ENCODE measurements around the gene QRICH1. TPM values are rescaled to one million over a fixed set of nuclear protein-coding genes. Genes with fewer than 3 reads are reported as not detected.
A peak's percentile ranks its signal among the peaks of the same experiment; 100 is the strongest.

The QRICH1 gene
- total and polyA plus RNA-seq, 10 of the 15 experiments (the other 5 are each of a cell fraction or from before 2014, with no cell fraction given): 22.2 to 116 (median 81.4) TPM

GRCh38 chr3:49104427-49105291, 10.8 kb upstream of the QRICH1 start, which contains the start of gene QARS1 (continued):
- TF ChIP-seq POLR2AphosphoS5 (IDR thresholded peaks at IDR 0.05; ENCODE audit: low read length) (peak; percentile 96), STAT3 (IDR thresholded peaks at IDR 0.05; ENCODE audit: low read depth, low read length) (no peak), FOXM1 (IDR thresholded peaks at IDR 0.05; ENCODE audit: low read depth, low read length) (no peak), SMAD1 (IDR thresholded peaks at IDR 0.05; ENCODE audit: low read depth, partially characterized antibody) (no peak), ATF2 (IDR thresholded peaks at IDR 0.05; ENCODE audit: low read length) (no peak), MTA3 (IDR thresholded peaks at IDR 0.05; ENCODE audit: borderline replicate concordance, low read length) (no peak; the same call in 1 of the 2 replicates), IKZF1 (conservative IDR thresholded peaks at IDR 0.05) (no peak; the same call in 1 of the 2 replicates), SMARCA5 (IDR thresholded peaks at IDR 0.05) (no peak), POLR2A (IDR thresholded peaks at IDR 0.05; ENCODE audit: low read depth, low read length) (peak; percentile 91), NFXL1 (IDR thresholded peaks at IDR 0.05; ENCODE audit: borderline replicate concordance) (no peak), NFYB (IDR thresholded peaks at IDR 0.05; ENCODE audit: insufficient read depth, low read depth, low read length) (peak; percentile 83), E2F8 (IDR thresholded peaks at IDR 0.05; ENCODE audit: low read depth, partially characterized antibody) (no peak), MYC (IDR thresholded peaks at IDR 0.05; ENCODE audit: insufficient read depth, insufficient read length, insufficient replicate concordance, low read length, severe bottlenecking) (no peak), BCL3 (IDR thresholded peaks at IDR 0.05; ENCODE audit: borderline replicate concordance, insufficient read depth, low read depth, low read length, poor library complexity, severe bottlenecking) (no peak), DPF2 (IDR thresholded peaks at IDR 0.05) (no peak), RCOR1 (conservative IDR thresholded peaks at IDR 0.05; ENCODE audit: low read depth, low read length) (no peak), TARDBP (IDR thresholded peaks at IDR 0.05; ENCODE audit: borderline replicate concordance) (no peak), SKIL (IDR thresholded peaks at IDR 0.05; ENCODE audit: low read depth, poor library complexity, severe bottlenecking) (no peak), ZNF24 (IDR thresholded peaks at IDR 0.05) (no peak), RBBP5 (conservative IDR thresholded peaks at IDR 0.05) (no peak), RELB (IDR thresholded peaks at IDR 0.05; ENCODE audit: low read depth) (peak; percentile 95)
